IMR-90 (cell line): Measurements from ENCODE around the gene AXIN2. TPM values are rescaled to one million over a fixed set of nuclear protein-coding genes. Genes with fewer than 3 reads are reported as not detected.

Experiments used
- ATAC-seq: fragments of 200-7000 bp; cut with Tn5 transposase; 2 replicates; pipeline ENCODE4 v1.9.1; 2020; ENCODE audit warnings: low read depth, mild to moderate bottlenecking, moderate library complexity
- BruUV-seq: library from RNA; stranded (reverse); fragments of 400-500 nt; replicated peaks from 2 replicates; lab custom pipeline; 2021; lab: Mats Ljungman, UMichigan
- CTCF ChIA-PET: fragments of 300-600 bp; formaldehyde crosslinking; extraction: SDS; loops from one replicate; lab custom pipeline; 2021; ENCODE audit warnings: antibody characterized with exemption; lab: Yijun Ruan, JAX
- POLR2A ChIA-PET: fragments of 300-600 bp; sonication (Branson Sonifier 250); formaldehyde crosslinking; loops from one replicate; lab custom pipeline; 2022; ENCODE audit warnings: antibody characterized with exemption; ENCODE audit not compliant: unreplicated experiment; lab: Charles Lee
- DNase-seq: peaks from one replicate; pipeline ENCODE4 v3.0.0; 2013
- H2AFZ ChIP-seq: replicated peaks from 2 replicates; pipeline ENCODE3; 2013; ENCODE audit warnings: low read length, mild to moderate bottlenecking; ENCODE audit not compliant: poor library complexity
- H2AK5ac ChIP-seq: 2 replicates; pipeline ENCODE4 v1.6.1; 2013; ENCODE audit warnings: low read depth, low read length, inconsistent platforms
- H2AK9ac ChIP-seq: replicated peaks from 2 replicates; pipeline ENCODE3; 2013; ENCODE audit warnings: mild to moderate bottlenecking, low read depth, low read length, moderate library complexity; ENCODE audit not compliant: poor library complexity
- H2BK120ac ChIP-seq: 2 replicates; pipeline ENCODE4 v1.6.1; 2013; ENCODE audit warnings: low read depth, low read length, inconsistent platforms
- H2BK15ac ChIP-seq: 3 replicates; pipeline ENCODE4 v1.6.1; 2013; ENCODE audit warnings: low read depth, low read length, inconsistent platforms
- H2BK20ac ChIP-seq: 2 replicates; pipeline ENCODE4 v1.6.1; 2013; ENCODE audit warnings: low read depth, mild to moderate bottlenecking, inconsistent platforms, low read length, moderate library complexity
- H2BK5ac ChIP-seq: 2 replicates; pipeline ENCODE4 v1.6.1; 2013; ENCODE audit warnings: mild to moderate bottlenecking, low read depth, low read length, inconsistent platforms; ENCODE audit not compliant: poor library complexity, severe bottlenecking
- H3K14ac ChIP-seq: replicated peaks from 2 replicates; pipeline ENCODE4 v1.6.1; 2013; ENCODE audit warnings: low read depth, low read length, inconsistent platforms
- H3K18ac ChIP-seq: 2 replicates; pipeline ENCODE4 v1.6.1; 2013; ENCODE audit warnings: low read depth, low read length, control low read depth
- H3K23ac ChIP-seq: 2 replicates; pipeline ENCODE4 v1.6.1; 2013; ENCODE audit warnings: low read depth, low read length, inconsistent platforms
- H3K27ac ChIP-seq: 2 replicates; pipeline ENCODE4 v1.5.1; 2013; ENCODE audit warnings: mild to moderate bottlenecking, control low read depth, low read length; ENCODE audit not compliant: insufficient read depth
- H3K27me3 ChIP-seq: 2 replicates; pipeline ENCODE4 v1.6.1; 2013; ENCODE audit warnings: low read length; ENCODE audit not compliant: control insufficient read depth, insufficient read depth
- H3K36me3 ChIP-seq: 2 replicates; pipeline ENCODE4 v1.6.1; 2013; ENCODE audit warnings: low read length, mixed read lengths; ENCODE audit not compliant: control insufficient read depth, insufficient read depth
- H3K4ac ChIP-seq: 2 replicates; pipeline ENCODE4 v1.6.1; 2013; ENCODE audit warnings: low read depth, low read length, inconsistent platforms
- H3K4me1 ChIP-seq: 2 replicates; pipeline ENCODE4 v1.6.1; 2013; ENCODE audit warnings: low read length, mixed read lengths; ENCODE audit not compliant: control insufficient read depth, insufficient read depth
- H3K4me2 ChIP-seq: 2 replicates; pipeline ENCODE4 v1.6.1; 2013; ENCODE audit warnings: low read depth, mild to moderate bottlenecking, control low read depth, low read length, moderate library complexity
- H3K4me3 ChIP-seq: 2 replicates; pipeline ENCODE4 v1.5.1; 2013; ENCODE audit warnings: low read depth, mild to moderate bottlenecking, control low read depth, low read length, moderate library complexity; ENCODE audit not compliant: insufficient read depth
- H3K56ac ChIP-seq: 2 replicates; pipeline ENCODE4 v1.6.1; 2013; ENCODE audit warnings: low read length, inconsistent platforms; ENCODE audit not compliant: insufficient read depth; ENCODE audit errors: extremely low read depth
- H3K79me1 ChIP-seq, 2 experiments: 2 replicates each; pipeline ENCODE4 v1.6.1; 2013; ENCODE audit warnings: low read length in 2 of 2, inconsistent platforms in 1 of 2, low read depth in 1 of 2
- H3K9ac ChIP-seq: 2 replicates; pipeline ENCODE4 v1.6.1; 2013; ENCODE audit warnings: low read depth, low read length, control low read depth
- H3K9me1 ChIP-seq: 2 replicates; pipeline ENCODE4 v1.6.1; 2013; ENCODE audit warnings: low read length, inconsistent platforms; ENCODE audit not compliant: insufficient read depth
- H3K9me3 ChIP-seq: 2 replicates; pipeline ENCODE4 v1.6.1; 2013; ENCODE audit warnings: low read length; ENCODE audit not compliant: control insufficient read depth, insufficient read depth
- H4K20me1 ChIP-seq: 2 replicates; pipeline ENCODE4 v1.6.1; 2013; ENCODE audit warnings: low read length, inconsistent platforms; ENCODE audit not compliant: insufficient read depth
- H4K5ac ChIP-seq: 2 replicates; pipeline ENCODE4 v1.6.1; 2013; ENCODE audit warnings: mild to moderate bottlenecking, low read depth, low read length, control low read depth
- H4K8ac ChIP-seq, 2 experiments: 2 replicates each; pipeline ENCODE4 v1.6.1; 2013; ENCODE audit warnings: low read depth in 2 of 2, low read length in 2 of 2, control low read depth in 1 of 2, inconsistent platforms in 1 of 2
- H4K91ac ChIP-seq: 2 replicates; pipeline ENCODE4 v1.6.1; 2013; ENCODE audit warnings: low read depth, low read length, inconsistent platforms; ENCODE audit not compliant: insufficient read depth
- BHLHE40 ChIP-seq: fragments of 150-350 bp; IDR thresholded peaks from 2 replicates; pipeline ENCODE4 v1.6.1; 2016; ENCODE audit warnings: mild to moderate bottlenecking, low read depth, low read length
- CEBPB ChIP-seq: IDR thresholded peaks from 2 replicates; pipeline ENCODE4 v1.6.1; 2012; ENCODE audit warnings: low read depth, low read length, improper control_type of control experiment
- FOS ChIP-seq: fragments of 150-350 bp; IDR thresholded peaks from 2 replicates; pipeline ENCODE4 v1.6.1; 2016; ENCODE audit warnings: low read depth, low read length
- MAZ ChIP-seq: IDR thresholded peaks from 2 replicates; pipeline ENCODE4 v1.6.1; 2012; ENCODE audit warnings: low read depth, mild to moderate bottlenecking, low read length, improper control_type of control experiment, moderate library complexity, borderline replicate concordance
- NFE2L2 ChIP-seq: fragments of 150-350 bp; IDR thresholded peaks from 2 replicates; pipeline ENCODE4 v1.6.1; 2016; ENCODE audit warnings: low read depth, mild to moderate bottlenecking, low read length
- POLR2A ChIP-seq: IDR thresholded peaks from 2 replicates; pipeline ENCODE4 v1.6.1; 2012; ENCODE audit warnings: mild to moderate bottlenecking, low read depth, low read length
- RCOR1 ChIP-seq: IDR thresholded peaks from 2 replicates; pipeline ENCODE4 v1.6.1; 2012; ENCODE audit warnings: mild to moderate bottlenecking, low read length, improper control_type of control experiment; ENCODE audit not compliant: insufficient replicate concordance
- RFX5 ChIP-seq: IDR thresholded peaks from 2 replicates; pipeline ENCODE4 v1.8.0; 2012; ENCODE audit warnings: low read depth, mild to moderate bottlenecking, low read length, moderate library complexity
- SMC3 ChIP-seq: fragments of 150-350 bp; IDR thresholded peaks from 2 replicates; pipeline ENCODE4 v1.6.1; 2016; ENCODE audit warnings: low read depth, mild to moderate bottlenecking, antibody characterized with exemption, low read length, moderate library complexity
- USF2 ChIP-seq: fragments of 150-350 bp; IDR thresholded peaks from 2 replicates; pipeline ENCODE4 v1.6.1; 2017; ENCODE audit warnings: mild to moderate bottlenecking, antibody characterized with exemption, low read length, low read depth
- WGBS, 2 experiments: methylation state at CpG; one replicate each; pipeline versions ENCODE4 v1.1.5 to v1.1.7; 2013; ENCODE audit warnings: missing lambda C conversion rate in 2 of 2; ENCODE audit not compliant: insufficient read length in 1 of 2; ENCODE audit errors: extremely low coverage in 2 of 2; 5-methylcytosine and 5-hydroxymethylcytosine counted together
- dilution Hi-C: fragments of 300-500 bp; cut with HindIII; formaldehyde crosslinking; loops from one replicate; pipeline ENCODE4 v1.14.3; 2018; ENCODE audit warnings: low sequenced_read_pairs; ENCODE audit not compliant: unreplicated experiment
- in situ Hi-C: fragments of 300-500 bp; cut with MboI; formaldehyde crosslinking; loops from 3 replicates; pipeline ENCODE4 v1.14.3; 2019; ENCODE audit warnings: low sequenced_read_pairs, inconsistent platforms, mixed read lengths
- intact Hi-C: fragments of 100-400 bp; cut with micrococcal nuclease; formaldehyde crosslinking; loops from 2 replicates; pipeline ENCODE4 v1.10.0; 2022
- polyA plus RNA-seq, 3 experiments: library from polyadenylated mRNA; depleted of rRNA; stranded (reverse); fragments of >200 nt; gene quantifications; 2 replicates each; pipeline ENCODE4 v1.2.3, GENCODE V29; 2012; ENCODE audit warnings: low replicate concordance in 1 of 3
- total RNA-seq: library from RNA; depleted of rRNA; stranded (reverse); fragments of >200 nt; gene quantifications from 2 replicates; pipeline ENCODE4 v1.2.3, GENCODE V29; 2012

The AXIN2 gene
- total and polyA plus RNA-seq, 2 of the 4 experiments (the other 2 are of a cell fraction), result 0.91 to 1.8 TPM

- in situ Hi-C loops, result no loop called here
- Histone ChIP-seq H3K9ac (no peak overlapping the region), H3K23ac (no peak overlapping the region), H2BK120ac (no peak overlapping the region), H3K27me3 (peaks cover 16% of the 10 kb centered on the region), H3K9me1 (no peaks in the 10 kb centered on the region), H2BK5ac (no peak overlapping the region), H3K4ac (no peak overlapping the region), H3K4me1 (no peaks in the 10 kb centered on the region), H3K56ac (no peak overlapping the region), H2BK15ac (no peak overlapping the region), H3K14ac (no peak overlapping the region), H4K8ac (no peak overlapping the region), H3K4me2 (no peak overlapping the region), H4K91ac (no peak overlapping the region), H2AFZ (no peak overlapping the region), H3K9me3 (no peaks in the 10 kb centered on the region), H4K20me1 (no peaks in the 10 kb centered on the region), H3K79me1 (no peaks in the 10 kb centered on the region), H3K27ac (no peak overlapping the region), H2BK20ac (no peak overlapping the region), H3K36me3 (no peaks in the 10 kb centered on the region), H2AK5ac (no peak overlapping the region), H4K5ac (no peak overlapping the region), H3K4me3 (no peak overlapping the region), H3K18ac (no peak overlapping the region), H2AK9ac (no peak overlapping the region)
- dilution Hi-C loops, result no loop called here
- BruUV-seq, result no TSS peak
- intact Hi-C loops, result no loop called here
- ChIA-PET POLR2A (no interaction called here), CTCF (interaction anchor here (0.6 kb wide), 1 partner anchor 24 kb away, joined by 4 read pairs; no protein-coding TSS in a partner anchor)
- DNase-seq, result no peak
- no CpG with 5 or more reads among the region's 2 CpGs for WGBS, 2 experiments
- TF ChIP-seq NFE2L2 (no peak), BHLHE40 (no peak), RCOR1 (no peak), USF2 (no peak), CEBPB (no peak), MAZ (no peak), FOS (no peak), SMC3 (no peak), POLR2A (no peak), RFX5 (no peak)
- ATAC-seq, result no peak
Observed at GRCh38 chr17:65601881-65602280, 40.4 kb upstream of the AXIN2 start.
